Keratinocyte (primary cell): ENCODE measurements around the gene SERPINA10. TPM values are rescaled to one million over a fixed set of nuclear protein-coding genes. Genes with fewer than 3 reads are reported as not detected.

Source experiments
- DNase-seq: peaks from one replicate; pipeline ENCODE4 v3.0.0-alpha.2; 2011; ENCODE audit warnings: low read depth, missing footprints, low spot score
- FAIRE-seq: peaks from 2 replicates; lab custom pipeline; 2011; peaks lifted over from hg19 to GRCh38; lab: Jason Lieb, UNC
- H2AFZ ChIP-seq: 2 replicates; pipeline ENCODE4 v1.6.0; 2012; ENCODE audit warnings: low read length, control low read depth, inconsistent platforms; ENCODE audit not compliant: control insufficient read depth
- H3K27ac ChIP-seq: 2 replicates; pipeline ENCODE4 v1.5.1; 2011; ENCODE audit warnings: low read length; ENCODE audit not compliant: control insufficient read depth, insufficient read depth
- H3K27me3 ChIP-seq: 3 replicates; pipeline ENCODE4 v1.6.0; 2011; ENCODE audit warnings: low read length; ENCODE audit not compliant: control insufficient read depth, insufficient read depth; ENCODE audit errors: extremely low read depth
- H3K36me3 ChIP-seq, 2 experiments: 2 replicates in 1 of 2; 3 replicates in 1 of 2; pipeline ENCODE4 v1.5.1; 2011; ENCODE audit warnings: low read length in 2 of 2, mild to moderate bottlenecking in 1 of 2; ENCODE audit not compliant: control insufficient read depth in 2 of 2, insufficient read depth in 2 of 2; ENCODE audit errors: extremely low read depth in 1 of 2
- H3K4me1 ChIP-seq: 3 replicates; pipeline ENCODE4 v1.5.1; 2011; ENCODE audit warnings: low read length; ENCODE audit not compliant: control insufficient read depth, insufficient read depth; ENCODE audit errors: extremely low read depth
- H3K4me2 ChIP-seq: 3 replicates; pipeline ENCODE4 v1.6.0; 2011; ENCODE audit warnings: low read depth, low read length; ENCODE audit not compliant: control insufficient read depth, insufficient read depth; ENCODE audit errors: extremely low read depth
- H3K4me3 ChIP-seq, 3 experiments: fragments of 200-600 bp in 1 of 3; sonication (generic) in 1 of 3; 2 replicates in 2 of 3; 3 replicates in 1 of 3; pipeline ENCODE4 v1.5.1; 2011 to 2016; ENCODE audit warnings: low read length in 3 of 3, mild to moderate bottlenecking in 3 of 3, control low read depth in 2 of 3, inconsistent platforms in 1 of 3, low read depth in 1 of 3, mixed read lengths in 1 of 3, mixed run types in 1 of 3, moderate library complexity in 1 of 3; ENCODE audit not compliant: control insufficient read depth in 2 of 3, insufficient read depth in 2 of 3; ENCODE audit errors: extremely low read depth in 1 of 3
- H3K79me2 ChIP-seq: 2 replicates; pipeline ENCODE4 v1.6.0; 2012; ENCODE audit warnings: low read length; ENCODE audit not compliant: control insufficient read depth, insufficient read depth
- H3K9ac ChIP-seq: 3 replicates; pipeline ENCODE4 v1.6.0; 2011; ENCODE audit warnings: low read length; ENCODE audit not compliant: control insufficient read depth, insufficient read depth; ENCODE audit errors: extremely low read depth
- H3K9me1 ChIP-seq: 3 replicates; pipeline ENCODE4 v1.6.0; 2011; ENCODE audit warnings: low read length; ENCODE audit not compliant: control insufficient read depth, insufficient read depth; ENCODE audit errors: extremely low read depth
- H3K9me3 ChIP-seq: 2 replicates; pipeline ENCODE4 v1.5.1; 2012; ENCODE audit warnings: low read depth, low read length; ENCODE audit not compliant: control insufficient read depth
- H4K20me1 ChIP-seq: 3 replicates; pipeline ENCODE4 v1.6.0; 2011; ENCODE audit warnings: low read length; ENCODE audit not compliant: control insufficient read depth, insufficient read depth; ENCODE audit errors: extremely low read depth
- EZH2 ChIP-seq: IDR thresholded peaks from one replicate; pipeline ENCODE4 v1.6.1; 2012; ENCODE audit warnings: inconsistent platforms, mild to moderate bottlenecking, low read length, moderate library complexity
- dilution Hi-C: fragments of 300-500 bp; cut with MboI; formaldehyde crosslinking; loops from one replicate; pipeline ENCODE4 v1.7.0; 2020; ENCODE audit warnings: low sequenced_read_pairs; ENCODE audit not compliant: extremely low pct_ligation_motif_present
- polyA plus RNA-seq, 5 experiments: library from polyadenylated mRNA; depleted of rRNA in 3 of 5; stranded (reverse) in 3 of 5; stranded (forward) in 1 of 5; unstranded in 1 of 5; fragments of >200 nt; gene quantifications; 1 replicate in 1 of 5; 2 replicates in 3 of 5; 3 replicates in 1 of 5; pipeline versions ENCODE4 v1.2.1 to v1.2.3, GENCODE V29; 2011 to 2012; ENCODE audit warnings: missing spikeins in 2 of 5, low read depth in 1 of 5, low replicate concordance in 1 of 5
- TF ChIP-seq, protein P1 (sequence below), 3 experiments: IDR thresholded peaks in 1 of 3; conservative IDR thresholded peaks in 1 of 3; optimal IDR thresholded peaks in 1 of 3; 2 replicates in 2 of 3; 3 replicates in 1 of 3; pipeline versions ENCODE3 to v1.5.1; 2011; ENCODE audit warnings: low read length in 3 of 3, mild to moderate bottlenecking in 3 of 3, moderate library complexity in 2 of 3, control low read depth in 1 of 3, inconsistent platforms in 1 of 3; ENCODE audit not compliant: insufficient read depth in 2 of 3; ENCODE audit errors: extremely low read depth in 1 of 3

The SERPINA10 gene
- polyA plus RNA-seq, 1 donor (not counting 4 experiments of a cell fraction or from before 2014, with no cell fraction given), result not detected

DNA sequence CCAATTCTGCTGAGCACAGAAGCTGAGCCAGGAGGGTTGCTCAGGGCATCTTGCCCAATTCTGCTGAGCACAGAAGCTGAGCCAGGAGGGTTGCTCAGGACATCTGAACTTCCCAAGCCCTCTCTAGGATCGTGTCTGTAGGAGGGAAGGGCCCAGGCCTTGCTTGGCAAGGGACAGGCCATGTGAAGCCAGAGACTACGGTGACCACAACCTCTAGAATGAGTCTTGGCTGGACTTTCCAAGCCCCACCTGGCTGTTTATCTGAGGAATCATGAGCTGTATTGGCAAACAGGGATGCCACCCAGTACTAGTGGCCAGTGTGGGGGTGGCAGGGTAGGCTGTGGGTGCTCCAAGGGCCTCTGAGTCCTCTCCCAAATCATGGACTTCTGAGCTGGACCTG is 37.8 kb upstream of the SERPINA10 start:
- H3K4me3 ChIP-seq, result no peak overlapping the region
- no peak for DNase-seq
- no peaks in the 10 kb centered on the region for H3K79me2 ChIP-seq
- H3K4me2 ChIP-seq, result no peak overlapping the region
- H3K4me1 ChIP-seq, result peaks cover 3% of the 10 kb centered on the region
- no peak overlapping the region for H3K27ac ChIP-seq
- no peak for FAIRE-seq
- no peak overlapping the region for H2AFZ ChIP-seq
- TF ChIP-seq, protein P1, sequence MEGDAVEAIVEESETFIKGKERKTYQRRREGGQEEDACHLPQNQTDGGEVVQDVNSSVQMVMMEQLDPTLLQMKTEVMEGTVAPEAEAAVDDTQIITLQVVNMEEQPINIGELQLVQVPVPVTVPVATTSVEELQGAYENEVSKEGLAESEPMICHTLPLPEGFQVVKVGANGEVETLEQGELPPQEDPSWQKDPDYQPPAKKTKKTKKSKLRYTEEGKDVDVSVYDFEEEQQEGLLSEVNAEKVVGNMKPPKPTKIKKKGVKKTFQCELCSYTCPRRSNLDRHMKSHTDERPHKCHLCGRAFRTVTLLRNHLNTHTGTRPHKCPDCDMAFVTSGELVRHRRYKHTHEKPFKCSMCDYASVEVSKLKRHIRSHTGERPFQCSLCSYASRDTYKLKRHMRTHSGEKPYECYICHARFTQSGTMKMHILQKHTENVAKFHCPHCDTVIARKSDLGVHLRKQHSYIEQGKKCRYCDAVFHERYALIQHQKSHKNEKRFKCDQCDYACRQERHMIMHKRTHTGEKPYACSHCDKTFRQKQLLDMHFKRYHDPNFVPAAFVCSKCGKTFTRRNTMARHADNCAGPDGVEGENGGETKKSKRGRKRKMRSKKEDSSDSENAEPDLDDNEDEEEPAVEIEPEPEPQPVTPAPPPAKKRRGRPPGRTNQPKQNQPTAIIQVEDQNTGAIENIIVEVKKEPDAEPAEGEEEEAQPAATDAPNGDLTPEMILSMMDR (optimal IDR thresholded peaks at IDR 0.05 in 1 of 3, IDR thresholded peaks at IDR 0.05 in 1 of 3, conservative IDR thresholded peaks at IDR 0.05 in 1 of 3; ENCODE audit: extremely low read depth in 1 of 3, insufficient read depth in 2 of 3, low read length in 3 of 3), result no peak
- no peak for TF ChIP-seq EZH2
- no peaks in the 10 kb centered on the region for H3K36me3 ChIP-seq
- dilution Hi-C loops, result no loop called here
- no peaks in the 10 kb centered on the region for H3K9me1 ChIP-seq
- no peak overlapping the region for H3K9ac ChIP-seq
- H3K27me3 ChIP-seq, result no peaks in the 10 kb centered on the region
- no peaks in the 10 kb centered on the region for H3K9me3 ChIP-seq
- H4K20me1 ChIP-seq, result no peaks in the 10 kb centered on the region

DNA sequence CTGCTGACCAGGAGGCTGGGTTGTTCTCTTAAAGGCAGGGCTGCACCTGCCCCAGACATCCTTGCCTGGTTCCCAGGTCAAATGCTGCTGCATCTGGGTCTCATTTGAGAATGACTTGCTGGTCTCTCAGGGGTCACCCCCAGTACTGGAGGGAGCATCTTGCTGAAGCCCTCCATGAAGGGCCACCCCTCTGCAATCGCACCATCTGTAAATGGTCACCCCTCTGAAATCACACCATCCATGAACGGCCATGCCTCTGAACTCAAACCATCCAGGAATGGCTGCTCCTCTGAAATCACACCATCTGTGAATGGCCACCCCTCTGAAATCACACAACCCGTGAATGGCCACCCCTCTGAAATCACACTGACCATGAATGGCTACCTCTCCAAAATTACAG is 37.4 kb upstream of the SERPINA10 start:
- Histone ChIP-seq H3K4me2 (no peak overlapping the region), H3K27me3 (no peaks in the 10 kb centered on the region), H2AFZ (no peak overlapping the region), H3K4me1 (peaks cover 3% of the 10 kb centered on the region), H4K20me1 (no peaks in the 10 kb centered on the region), H3K9me3 (no peaks in the 10 kb centered on the region), H3K79me2 (no peaks in the 10 kb centered on the region), H3K4me3 (no peak overlapping the region), H3K27ac (no peak overlapping the region), H3K36me3 (no peaks in the 10 kb centered on the region), H3K9me1 (no peaks in the 10 kb centered on the region), H3K9ac (no peak overlapping the region)
- dilution Hi-C loops, result no loop called here
- FAIRE-seq (no peak), DNase-seq (no peak)
- no peak for TF ChIP-seq EZH2
- TF ChIP-seq, protein P1 (optimal IDR thresholded peaks at IDR 0.05 in 1 of 3, IDR thresholded peaks at IDR 0.05 in 1 of 3, conservative IDR thresholded peaks at IDR 0.05 in 1 of 3; ENCODE audit: extremely low read depth in 1 of 3, insufficient read depth in 2 of 3, low read length in 3 of 3), result no peak
